ENCODE measurements around the gene NTM. TPM values are rescaled to one million over a fixed set of nuclear protein-coding genes. Genes with fewer than 3 reads are reported as not detected.

The NTM gene
- total RNA-seq, 3 donors from 2014 or later = 0.66 to 9.0 (median 1.0) TPM

DNA sequence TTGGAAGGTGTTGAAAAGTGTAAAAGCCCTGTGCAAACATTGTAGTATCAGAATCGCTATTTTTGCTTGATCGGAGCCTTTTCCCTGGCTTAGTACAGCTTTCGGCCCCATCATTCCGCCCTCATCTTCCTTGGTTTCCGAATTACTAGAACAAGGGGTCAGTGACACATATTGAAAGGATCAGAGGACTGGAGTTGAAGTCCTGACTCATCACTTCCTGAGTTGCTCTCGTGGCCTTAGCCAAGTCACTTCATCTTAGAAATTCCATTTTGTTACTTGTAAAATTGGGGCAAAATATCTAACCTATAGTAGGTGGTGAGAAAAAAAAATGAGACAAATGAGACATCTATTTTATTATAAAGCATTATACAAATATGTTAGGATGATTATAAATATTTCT is 375.0 kb downstream of the NTM start:
- H3K9me3 ChIP-seq = no peaks in the 10 kb centered on the region
- no peak overlapping the region for H3K27ac ChIP-seq
- H3K36me3 ChIP-seq = no peaks in the 10 kb centered on the region
- intact Hi-C loops (cut with DNase I; ENCODE audit: low total_unique reads) = loop anchor here (10.0 kb wide), 1 partner anchor 1289 kb away; no protein-coding TSS in a partner anchor
- no peak overlapping the region for H3K4me3 ChIP-seq
- TF ChIP-seq, protein P1, sequence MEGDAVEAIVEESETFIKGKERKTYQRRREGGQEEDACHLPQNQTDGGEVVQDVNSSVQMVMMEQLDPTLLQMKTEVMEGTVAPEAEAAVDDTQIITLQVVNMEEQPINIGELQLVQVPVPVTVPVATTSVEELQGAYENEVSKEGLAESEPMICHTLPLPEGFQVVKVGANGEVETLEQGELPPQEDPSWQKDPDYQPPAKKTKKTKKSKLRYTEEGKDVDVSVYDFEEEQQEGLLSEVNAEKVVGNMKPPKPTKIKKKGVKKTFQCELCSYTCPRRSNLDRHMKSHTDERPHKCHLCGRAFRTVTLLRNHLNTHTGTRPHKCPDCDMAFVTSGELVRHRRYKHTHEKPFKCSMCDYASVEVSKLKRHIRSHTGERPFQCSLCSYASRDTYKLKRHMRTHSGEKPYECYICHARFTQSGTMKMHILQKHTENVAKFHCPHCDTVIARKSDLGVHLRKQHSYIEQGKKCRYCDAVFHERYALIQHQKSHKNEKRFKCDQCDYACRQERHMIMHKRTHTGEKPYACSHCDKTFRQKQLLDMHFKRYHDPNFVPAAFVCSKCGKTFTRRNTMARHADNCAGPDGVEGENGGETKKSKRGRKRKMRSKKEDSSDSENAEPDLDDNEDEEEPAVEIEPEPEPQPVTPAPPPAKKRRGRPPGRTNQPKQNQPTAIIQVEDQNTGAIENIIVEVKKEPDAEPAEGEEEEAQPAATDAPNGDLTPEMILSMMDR (IDR thresholded peaks at IDR 0.05) = no peak
- no peaks in the 10 kb centered on the region for H3K27me3 ChIP-seq
- H3K4me1 ChIP-seq = no peaks in the 10 kb centered on the region
- no peak for DNase-seq (ENCODE audit: low spot score in 2 of 2)

DNA sequence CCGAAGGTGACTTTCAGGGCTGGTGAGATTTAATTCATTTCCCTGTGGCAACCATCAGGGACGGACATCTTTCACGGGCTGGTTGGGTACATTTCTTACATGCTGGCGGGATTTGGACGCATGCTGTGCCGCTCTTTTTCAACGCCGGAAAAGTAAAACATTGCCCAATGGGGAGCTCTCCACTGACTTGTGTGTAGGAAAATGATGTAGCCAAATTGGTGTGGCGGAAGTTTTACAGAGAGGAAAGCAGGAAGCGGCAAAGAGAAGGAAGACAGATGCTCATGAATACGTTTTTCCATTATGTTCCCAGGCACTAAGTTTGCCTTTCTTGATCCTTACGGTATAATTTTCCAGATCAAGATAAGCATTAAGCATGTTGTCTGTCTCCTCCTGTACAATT is 375.8 kb downstream of the NTM start:
- intact Hi-C loops (cut with DNase I; ENCODE audit: low total_unique reads) = loop anchor here (10.0 kb wide), 1 partner anchor 1289 kb away; no protein-coding TSS in a partner anchor
- Histone ChIP-seq H3K4me1 (no peaks in the 10 kb centered on the region), H3K4me3 (no peak overlapping the region), H3K27ac (no peak overlapping the region), H3K36me3 (no peaks in the 10 kb centered on the region), H3K27me3 (peaks cover 0 to 7% of the 10 kb centered on the region in 2 donors), H3K9me3 (no peaks in the 10 kb centered on the region)
- DNase-seq (ENCODE audit: low spot score in 2 of 2) = no peak
- TF ChIP-seq, protein P1 (IDR thresholded peaks at IDR 0.05) = no peak
- TF ChIP-seq POLR2AphosphoS5 (IDR thresholded peaks at IDR 0.05) = no peak
- no peak for TF ChIP-seq POLR2A (IDR thresholded peaks at IDR 0.05)

DNA sequence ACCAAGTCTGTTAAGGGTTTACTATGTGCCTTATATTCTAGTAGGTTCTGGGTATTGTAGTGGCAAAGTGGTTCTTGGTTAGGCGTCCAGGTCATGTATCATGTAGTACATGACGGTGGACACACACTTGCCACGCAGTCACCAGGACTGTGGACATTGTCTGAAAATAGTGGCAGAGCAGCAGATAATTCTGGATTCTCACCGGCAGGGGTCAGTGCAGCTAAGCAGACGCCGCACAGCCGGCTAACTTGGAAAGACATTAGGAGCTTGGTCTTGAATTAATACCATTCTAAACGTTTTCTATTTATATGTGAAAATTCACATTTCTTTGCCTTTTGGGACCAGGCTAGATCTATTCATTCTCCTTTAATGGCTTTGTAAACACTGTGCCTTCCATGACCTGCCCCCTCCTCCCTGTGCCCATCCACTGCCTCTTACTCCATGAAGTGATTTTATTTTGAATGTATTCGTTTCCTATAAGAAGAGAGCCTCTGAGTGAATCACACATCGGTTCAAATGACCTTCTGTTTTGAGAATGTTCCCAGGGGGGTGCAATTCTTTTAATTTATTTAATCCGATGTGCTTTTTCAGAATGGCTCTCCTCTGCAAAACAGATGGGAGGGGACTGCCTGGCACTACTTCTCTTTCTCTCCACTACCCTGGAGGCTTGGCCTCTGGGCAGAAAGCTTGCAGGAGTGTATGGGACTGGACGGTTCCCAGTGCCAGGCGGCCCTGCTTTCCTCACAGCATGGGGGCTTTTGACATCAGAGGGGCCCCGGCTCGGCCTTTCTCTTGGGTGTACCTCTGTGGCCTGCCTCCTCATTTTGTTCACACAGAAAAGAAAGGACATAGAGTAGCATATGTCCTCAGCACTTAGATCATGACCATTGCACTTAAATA is 378.0 kb downstream of the NTM start:
- TF ChIP-seq POLR2AphosphoS5 (IDR thresholded peaks at IDR 0.05) (no peak), POLR2A (IDR thresholded peaks at IDR 0.05) (no peak)
- TF ChIP-seq, protein P1 (IDR thresholded peaks at IDR 0.05) = peak in 2 of 3 donors; percentile 47 to 55
- DNase-seq (ENCODE audit: low spot score in 2 of 2) = peak in 1 of 2 donors; percentile 20
- H3K36me3 ChIP-seq = no peaks in the 10 kb centered on the region
- no peaks in the 10 kb centered on the region for H3K4me1 ChIP-seq
- H3K9me3 ChIP-seq = no peaks in the 10 kb centered on the region
- no peak overlapping the region for H3K4me3 ChIP-seq
- intact Hi-C loops (cut with DNase I; ENCODE audit: low total_unique reads) = loop anchor here (10.0 kb wide), 1 partner anchor 1286 kb away; no protein-coding TSS in a partner anchor
- H3K27me3 ChIP-seq = peaks cover 0 to 7% of the 10 kb centered on the region in 2 donors
- H3K27ac ChIP-seq = no peak overlapping the region

DNA sequence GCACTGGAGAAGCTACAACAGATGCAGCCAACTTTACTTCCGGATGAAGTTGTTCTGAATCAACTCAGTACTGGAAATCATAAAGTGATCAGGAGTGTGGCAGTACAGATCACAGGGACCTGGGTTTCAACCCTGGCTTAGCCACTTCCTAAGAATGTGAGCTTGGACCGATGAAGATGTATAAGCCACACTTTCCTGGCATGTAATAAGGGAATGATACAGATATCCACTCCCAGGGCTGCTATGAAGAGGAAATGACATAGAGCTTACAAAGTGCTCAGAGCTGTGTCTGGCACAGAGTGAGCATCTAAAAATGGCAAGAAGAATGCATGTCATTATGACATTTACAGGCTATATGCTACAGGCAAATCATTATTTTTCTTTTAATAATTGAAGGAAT is 378.7 kb downstream of the NTM start:
- Histone ChIP-seq H3K36me3 (no peaks in the 10 kb centered on the region), H3K4me1 (no peaks in the 10 kb centered on the region), H3K27ac (no peak overlapping the region), H3K27me3 (peaks cover 0 to 7% of the 10 kb centered on the region in 2 donors), H3K4me3 (no peak overlapping the region), H3K9me3 (no peaks in the 10 kb centered on the region)
- TF ChIP-seq POLR2A (IDR thresholded peaks at IDR 0.05) = no peak
- TF ChIP-seq, protein P1 (IDR thresholded peaks at IDR 0.05) = no peak
- TF ChIP-seq POLR2AphosphoS5 (IDR thresholded peaks at IDR 0.05) = no peak
- no peak for DNase-seq (ENCODE audit: low spot score in 2 of 2)
- intact Hi-C loops (cut with DNase I; ENCODE audit: low total_unique reads) = loop anchor here (10.0 kb wide), 1 partner anchor 1286 kb away; no protein-coding TSS in a partner anchor

DNA sequence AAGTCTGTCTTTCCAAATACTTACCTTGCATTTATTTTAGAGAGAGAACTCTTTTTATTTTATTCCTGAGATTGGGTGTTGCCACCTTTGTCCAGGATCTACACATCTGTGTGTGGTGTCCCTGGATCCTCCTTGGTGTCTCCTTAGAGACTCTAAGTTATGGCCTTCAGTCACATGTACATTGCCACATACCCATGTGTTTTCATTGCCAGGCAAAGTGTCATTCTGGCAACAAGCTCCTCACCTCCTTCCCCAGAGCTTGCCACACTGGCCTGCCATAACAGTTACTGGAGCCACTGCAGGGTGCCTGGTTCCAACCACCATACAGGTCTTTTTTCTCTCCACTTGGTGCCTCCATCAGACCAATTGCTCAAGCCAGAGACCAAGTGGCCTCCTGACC is 379.7 kb downstream of the NTM start:
- DNase-seq (ENCODE audit: low spot score in 2 of 2) = no peak
- Histone ChIP-seq H3K9me3 (no peaks in the 10 kb centered on the region), H3K36me3 (no peaks in the 10 kb centered on the region), H3K27ac (no peak overlapping the region), H3K27me3 (peaks cover 0 to 7% of the 10 kb centered on the region in 2 donors), H3K4me1 (no peaks in the 10 kb centered on the region), H3K4me3 (no peak overlapping the region)
- intact Hi-C loops (cut with DNase I; ENCODE audit: low total_unique reads) = no loop called here
- TF ChIP-seq, protein P1 (IDR thresholded peaks at IDR 0.05) = no peak
- TF ChIP-seq POLR2A (IDR thresholded peaks at IDR 0.05) = no peak
- TF ChIP-seq POLR2AphosphoS5 (IDR thresholded peaks at IDR 0.05) = no peak

Measured in breast epithelium (tissue), 4 donors.